Transverse colon (tissue), 4 donors: ENCODE data around the gene CCDC32.
"Not testable (repeated sequence)": the region's sequence is repeated elsewhere in the genome, so short reads cannot be mapped to it uniquely, and the experiment has no call there.

Experiments
- CTCF ChIP-seq, 5 experiments: fragments of 200-600 bp in 3 of 5; fragments of 450-650 bp in 2 of 5; sonication (generic) in 3 of 5; IDR thresholded peaks; 1 replicate in 2 of 5; 2 replicates in 3 of 5; pipeline ENCODE4 v1.5.1; 2016 to 2017; ENCODE audit warnings: antibody characterized with exemption in 5 of 5, inconsistent platforms in 3 of 5, mild to moderate bottlenecking in 2 of 5, moderate library complexity in 1 of 5
- EP300 ChIP-seq: sonication (generic); formaldehyde crosslinking; IDR thresholded peaks from one replicate; pipeline ENCODE4 v1.6.1; 2017; ENCODE audit warnings: antibody characterized with exemption, low read depth
- POLR2A ChIP-seq: fragments of 450-650 bp; IDR thresholded peaks from one replicate; pipeline ENCODE4 v1.6.1; 2016; ENCODE audit warnings: antibody characterized with exemption, mild to moderate bottlenecking, moderate library complexity
- POLR2AphosphoS5 ChIP-seq, 3 donors: sonication (generic); formaldehyde crosslinking; IDR thresholded peaks; one replicate each; pipeline ENCODE4 v1.6.1; 2016; ENCODE audit warnings: antibody characterized with exemption in 3 of 3

GRCh38 chr15:40576914-40577313 is 12.1 kb upstream of the CCDC32 start:
- TF ChIP-seq CTCF (IDR thresholded peaks at IDR 0.05); POLR2A; POLR2AphosphoS5 (IDR thresholded peaks at IDR 0.05); EP300: not testable (repeated sequence)
